CD4-positive, alpha-beta T cell treated with Interleukin-17A for 1 hour (primary cell): ENCODE data around the gene COL26A1.
"Not testable (repeated sequence)": the region's sequence is repeated elsewhere in the genome, so short reads cannot be mapped to it uniquely, and the experiment has no call there.

Experiments used
- DNase-seq: peaks from one replicate; pipeline ENCODE4 v3.0.0-alpha.2; 2020

COL26A1 gene

GRCh38 chr7:101604331-101604933, 241.8 kb downstream of the COL26A1 start:
- DNase-seq, result no peak

GRCh38 chr7:101604934-101605332, 242.3 kb downstream of the COL26A1 start:
- not testable (repeated sequence) for DNase-seq

- no peak for DNase-seq
Measured at GRCh38 chr7:101605611-101606497, 243.2 kb downstream of the COL26A1 start.

GRCh38 chr7:101606498-101606923, 243.8 kb downstream of the COL26A1 start:
- DNase-seq, result no peak
